ENCODE measurements around the gene ENTPD2.

GRCh38 chr9:137030538-137031527 is 23.0 kb downstream of the ENTPD2 start:
- TF ChIP-seq CTCF (conservative IDR thresholded peaks at IDR 0.05), result no peak
- TF ChIP-seq ZFX (IDR thresholded peaks at IDR 0.05), result no peak
